Neural cell (in vitro differentiated cells): ENCODE data around the gene AMD1.

Source experiments
- EP300 ChIP-seq: fragments of 450-650 bp; conservative IDR thresholded peaks from 2 replicates; pipeline ENCODE4 v1.6.1; 2014; ENCODE audit warnings: antibody characterized with exemption, mild to moderate bottlenecking, moderate library complexity; ENCODE audit not compliant: poor library complexity, severe bottlenecking
- EZH2 ChIP-seq: fragments of 200-600, 300-800 bp; shearing (Covaris generic), sonication (generic); IDR thresholded peaks from 2 replicates; pipeline ENCODE4 v1.6.1; 2014; ENCODE audit warnings: antibody characterized with exemption, low read length, borderline replicate concordance, mild to moderate bottlenecking; ENCODE audit not compliant: insufficient read depth, poor library complexity, severe bottlenecking
- MXI1 ChIP-seq: fragments of 450-650 bp; conservative IDR thresholded peaks from 2 replicates; pipeline ENCODE4 v1.6.1; 2014; ENCODE audit warnings: antibody characterized with exemption, mild to moderate bottlenecking; ENCODE audit not compliant: poor library complexity, severe bottlenecking
- POLR2AphosphoS5 ChIP-seq: IDR thresholded peaks from 2 replicates; pipeline ENCODE4 v1.6.1; 2012
- RAD21 ChIP-seq: fragments of 450-650 bp; conservative IDR thresholded peaks from 2 replicates; pipeline ENCODE4 v1.6.1; 2014; ENCODE audit warnings: antibody characterized with exemption, mild to moderate bottlenecking, moderate library complexity
- TAF1 ChIP-seq: IDR thresholded peaks from 2 replicates; pipeline ENCODE4 v1.6.1; 2012; ENCODE audit warnings: low read depth
- TF ChIP-seq, protein P1 (sequence below): fragments of 450-650 bp; IDR thresholded peaks from 2 replicates; pipeline ENCODE4 v1.5.1; 2014; ENCODE audit warnings: antibody characterized with exemption, mild to moderate bottlenecking, moderate library complexity; ENCODE audit not compliant: poor library complexity, severe bottlenecking
- TF ChIP-seq, protein P2 (sequence below): IDR thresholded peaks from 2 replicates; pipeline ENCODE4 v1.6.1; 2012; ENCODE audit warnings: borderline replicate concordance

DNA sequence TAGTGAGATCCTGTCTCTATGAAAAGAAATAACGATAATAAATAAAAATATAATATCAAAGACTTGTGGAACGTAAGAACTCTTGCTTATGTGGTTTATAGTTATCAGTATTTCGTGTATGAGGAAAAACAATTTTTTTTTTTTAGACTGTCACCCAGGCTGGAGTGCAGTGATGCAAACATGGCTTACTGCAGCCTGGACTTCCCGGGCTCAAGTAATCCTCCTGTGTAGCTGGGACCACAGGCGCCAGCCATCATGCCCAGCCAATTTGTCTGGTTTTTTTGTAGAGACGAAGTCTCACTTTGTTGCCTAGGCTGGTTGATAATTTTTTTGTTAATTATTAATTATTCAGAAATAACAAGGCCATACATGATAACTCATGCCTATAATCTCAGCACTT lies 40.8 kb upstream of the AMD1 start:
- TF ChIP-seq, protein P1, sequence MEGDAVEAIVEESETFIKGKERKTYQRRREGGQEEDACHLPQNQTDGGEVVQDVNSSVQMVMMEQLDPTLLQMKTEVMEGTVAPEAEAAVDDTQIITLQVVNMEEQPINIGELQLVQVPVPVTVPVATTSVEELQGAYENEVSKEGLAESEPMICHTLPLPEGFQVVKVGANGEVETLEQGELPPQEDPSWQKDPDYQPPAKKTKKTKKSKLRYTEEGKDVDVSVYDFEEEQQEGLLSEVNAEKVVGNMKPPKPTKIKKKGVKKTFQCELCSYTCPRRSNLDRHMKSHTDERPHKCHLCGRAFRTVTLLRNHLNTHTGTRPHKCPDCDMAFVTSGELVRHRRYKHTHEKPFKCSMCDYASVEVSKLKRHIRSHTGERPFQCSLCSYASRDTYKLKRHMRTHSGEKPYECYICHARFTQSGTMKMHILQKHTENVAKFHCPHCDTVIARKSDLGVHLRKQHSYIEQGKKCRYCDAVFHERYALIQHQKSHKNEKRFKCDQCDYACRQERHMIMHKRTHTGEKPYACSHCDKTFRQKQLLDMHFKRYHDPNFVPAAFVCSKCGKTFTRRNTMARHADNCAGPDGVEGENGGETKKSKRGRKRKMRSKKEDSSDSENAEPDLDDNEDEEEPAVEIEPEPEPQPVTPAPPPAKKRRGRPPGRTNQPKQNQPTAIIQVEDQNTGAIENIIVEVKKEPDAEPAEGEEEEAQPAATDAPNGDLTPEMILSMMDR: no peak
- TF ChIP-seq, protein P2, sequence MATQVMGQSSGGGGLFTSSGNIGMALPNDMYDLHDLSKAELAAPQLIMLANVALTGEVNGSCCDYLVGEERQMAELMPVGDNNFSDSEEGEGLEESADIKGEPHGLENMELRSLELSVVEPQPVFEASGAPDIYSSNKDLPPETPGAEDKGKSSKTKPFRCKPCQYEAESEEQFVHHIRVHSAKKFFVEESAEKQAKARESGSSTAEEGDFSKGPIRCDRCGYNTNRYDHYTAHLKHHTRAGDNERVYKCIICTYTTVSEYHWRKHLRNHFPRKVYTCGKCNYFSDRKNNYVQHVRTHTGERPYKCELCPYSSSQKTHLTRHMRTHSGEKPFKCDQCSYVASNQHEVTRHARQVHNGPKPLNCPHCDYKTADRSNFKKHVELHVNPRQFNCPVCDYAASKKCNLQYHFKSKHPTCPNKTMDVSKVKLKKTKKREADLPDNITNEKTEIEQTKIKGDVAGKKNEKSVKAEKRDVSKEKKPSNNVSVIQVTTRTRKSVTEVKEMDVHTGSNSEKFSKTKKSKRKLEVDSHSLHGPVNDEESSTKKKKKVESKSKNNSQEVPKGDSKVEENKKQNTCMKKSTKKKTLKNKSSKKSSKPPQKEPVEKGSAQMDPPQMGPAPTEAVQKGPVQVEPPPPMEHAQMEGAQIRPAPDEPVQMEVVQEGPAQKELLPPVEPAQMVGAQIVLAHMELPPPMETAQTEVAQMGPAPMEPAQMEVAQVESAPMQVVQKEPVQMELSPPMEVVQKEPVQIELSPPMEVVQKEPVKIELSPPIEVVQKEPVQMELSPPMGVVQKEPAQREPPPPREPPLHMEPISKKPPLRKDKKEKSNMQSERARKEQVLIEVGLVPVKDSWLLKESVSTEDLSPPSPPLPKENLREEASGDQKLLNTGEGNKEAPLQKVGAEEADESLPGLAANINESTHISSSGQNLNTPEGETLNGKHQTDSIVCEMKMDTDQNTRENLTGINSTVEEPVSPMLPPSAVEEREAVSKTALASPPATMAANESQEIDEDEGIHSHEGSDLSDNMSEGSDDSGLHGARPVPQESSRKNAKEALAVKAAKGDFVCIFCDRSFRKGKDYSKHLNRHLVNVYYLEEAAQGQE: no peak
- TF ChIP-seq EP300 (no peak), EZH2 (no peak), POLR2AphosphoS5 (no peak), RAD21 (no peak), TAF1 (no peak), MXI1 (no peak)
